Body of pancreas (tissue), 4 donors: ENCODE results near the gene TLCD3A. TPM values are rescaled to one million over a fixed set of nuclear protein-coding genes. Genes with fewer than 3 reads are reported as not detected.

Source experiments
- ATAC-seq: fragments of 150-250 bp; one replicate; pipeline ENCODE4 v1.9.1; 2016
- DNase-seq, 4 donors: peaks; one replicate each; pipeline ENCODE4 v3.0.0-alpha.2; 2019
- H3K27ac ChIP-seq, 4 donors: fragments of 200-600 bp; sonication (generic); 1 replicate in 3 of 4; 2 replicates in 1 of 4; pipeline versions ENCODE4 v1.5.1 to v1.6.1; 2016 to 2019; ENCODE audit warnings: mild to moderate bottlenecking in 1 of 4, mixed read lengths in 1 of 4, moderate library complexity in 1 of 4
- H3K27me3 ChIP-seq, 2 donors: fragments of 200-600 bp; sonication (generic); one replicate each; pipeline ENCODE4 v1.6.0; 2016; ENCODE audit warnings: mild to moderate bottlenecking in 1 of 2
- H3K36me3 ChIP-seq, 2 donors: fragments of 200-600 bp; sonication (generic); replicated peaks in 1 of 2; 2 replicates each; pipeline ENCODE4 v1.5.1; 2016; ENCODE audit warnings: low read depth in 2 of 2; ENCODE audit not compliant: insufficient read depth in 1 of 2
- H3K4me1 ChIP-seq: fragments of 200-600 bp; sonication (generic); one replicate; pipeline ENCODE4 v1.6.0; 2016
- H3K4me3 ChIP-seq, 2 donors: fragments of 200-600 bp; sonication (generic); 1 replicate in 1 of 2; 2 replicates in 1 of 2; pipeline ENCODE4 v1.5.1; 2016 to 2019
- H3K9me3 ChIP-seq, 3 donors: fragments of 200-600 bp; sonication (generic); 1 replicate in 2 of 3; 2 replicates in 1 of 3; pipeline ENCODE4 v1.5.1; 2016
- POLR2A ChIP-seq, 3 donors: fragments of 450-650 bp; IDR thresholded peaks; one replicate each; pipeline ENCODE4 v1.6.1; 2016; ENCODE audit warnings: antibody characterized with exemption in 3 of 3, mild to moderate bottlenecking in 2 of 3
- WGBS, 2 donors: methylation state at CpG; one replicate each; pipeline ENCODE4 v1.1.5; 2017; 5-methylcytosine and 5-hydroxymethylcytosine counted together
- intact Hi-C: fragments of 100-400 bp; cut with DNase I; formaldehyde crosslinking; loops from one replicate; pipeline ENCODE4 v1.15.1; 2023
- total RNA-seq, 2 donors: library from RNA; depleted of rRNA; stranded (reverse); fragments of >200 nt; gene quantifications; one replicate each; pipeline ENCODE4 v1.1.0, GENCODE V29; 2016
- TF ChIP-seq, protein P1 (sequence below), 7 experiments: fragments of 450-650 bp in 4 of 7; fragments of 200-600 bp in 3 of 7; sonication (generic) in 3 of 7; IDR thresholded peaks; one replicate each; pipeline ENCODE4 v1.5.1; 2016 to 2019; ENCODE audit warnings: antibody characterized with exemption in 7 of 7

TLCD3A gene
- total RNA-seq, 2 donors from 2014 or later: 3.6 to 7.9 TPM

DNA sequence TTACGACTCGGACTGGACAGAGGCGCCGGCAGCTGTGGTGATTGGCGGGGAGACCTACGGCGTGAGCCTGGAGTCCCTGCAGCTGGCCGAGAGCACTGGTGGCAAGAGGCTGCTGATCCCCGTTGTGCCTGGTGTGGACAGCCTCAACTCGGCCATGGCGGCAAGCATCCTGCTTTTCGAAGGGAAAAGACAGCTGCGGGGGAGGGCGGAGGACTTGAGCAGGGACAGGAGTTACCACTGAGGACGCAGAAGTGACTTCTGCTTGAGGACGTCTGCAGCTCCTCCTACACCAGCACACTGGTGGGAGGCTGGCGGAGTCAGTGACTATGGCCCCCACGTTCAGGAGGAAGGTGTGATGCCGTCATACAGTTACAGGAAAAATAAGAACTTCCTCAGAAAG lies 59.4 kb downstream of the TLCD3A start:
- DNase-seq (no peak), ATAC-seq (no peak)
- no peak overlapping the region for H3K27ac ChIP-seq
- no peak for TF ChIP-seq POLR2A (IDR thresholded peaks at IDR 0.05)
- TF ChIP-seq, protein P1, sequence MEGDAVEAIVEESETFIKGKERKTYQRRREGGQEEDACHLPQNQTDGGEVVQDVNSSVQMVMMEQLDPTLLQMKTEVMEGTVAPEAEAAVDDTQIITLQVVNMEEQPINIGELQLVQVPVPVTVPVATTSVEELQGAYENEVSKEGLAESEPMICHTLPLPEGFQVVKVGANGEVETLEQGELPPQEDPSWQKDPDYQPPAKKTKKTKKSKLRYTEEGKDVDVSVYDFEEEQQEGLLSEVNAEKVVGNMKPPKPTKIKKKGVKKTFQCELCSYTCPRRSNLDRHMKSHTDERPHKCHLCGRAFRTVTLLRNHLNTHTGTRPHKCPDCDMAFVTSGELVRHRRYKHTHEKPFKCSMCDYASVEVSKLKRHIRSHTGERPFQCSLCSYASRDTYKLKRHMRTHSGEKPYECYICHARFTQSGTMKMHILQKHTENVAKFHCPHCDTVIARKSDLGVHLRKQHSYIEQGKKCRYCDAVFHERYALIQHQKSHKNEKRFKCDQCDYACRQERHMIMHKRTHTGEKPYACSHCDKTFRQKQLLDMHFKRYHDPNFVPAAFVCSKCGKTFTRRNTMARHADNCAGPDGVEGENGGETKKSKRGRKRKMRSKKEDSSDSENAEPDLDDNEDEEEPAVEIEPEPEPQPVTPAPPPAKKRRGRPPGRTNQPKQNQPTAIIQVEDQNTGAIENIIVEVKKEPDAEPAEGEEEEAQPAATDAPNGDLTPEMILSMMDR (IDR thresholded peaks at IDR 0.05): no peak
- H3K9me3 ChIP-seq: no peaks in the 10 kb centered on the region
- H3K27me3 ChIP-seq: no peaks in the 10 kb centered on the region
- H3K4me3 ChIP-seq: no peak overlapping the region
- intact Hi-C loops: no loop called here
- peaks cover 53% of the 10 kb centered on the region for H3K4me1 ChIP-seq
- 86 to 90% methylated on average over 15 to 19 of the region's 19 CpGs for WGBS, 2 donors
- peaks cover 0 to 4% of the 10 kb centered on the region in 2 donors for H3K36me3 ChIP-seq

DNA sequence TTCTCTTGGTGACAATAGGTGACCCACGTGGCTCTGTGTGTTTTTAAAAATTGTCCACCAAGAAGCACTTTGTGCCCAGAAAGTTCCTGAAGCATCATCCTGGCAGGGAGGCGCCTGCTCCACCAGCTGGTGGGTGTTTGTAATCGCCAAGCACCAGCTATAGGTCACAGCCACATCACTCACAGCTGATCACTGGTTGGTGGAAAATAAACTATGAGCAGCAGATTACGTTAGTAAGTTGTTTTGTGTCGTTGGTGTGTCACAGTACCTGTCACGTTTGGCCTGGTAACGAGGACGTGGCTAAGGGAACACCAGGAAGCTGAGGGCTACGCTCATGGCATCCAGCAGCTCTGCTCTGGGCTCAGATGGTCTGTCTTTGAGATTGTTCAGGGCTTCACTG lies 59.9 kb downstream of the TLCD3A start:
- no peak overlapping the region for H3K4me3 ChIP-seq
- H3K36me3 ChIP-seq: peaks cover 0 to 4% of the 10 kb centered on the region in 2 donors
- ATAC-seq (no peak), DNase-seq (no peak)
- no peak for TF ChIP-seq POLR2A (IDR thresholded peaks at IDR 0.05)
- TF ChIP-seq, protein P1 (IDR thresholded peaks at IDR 0.05): no peak
- WGBS, 2 donors: 74 to 76% methylated on average over 4 to 9 of the region's 9 CpGs
- peaks cover 48% of the 10 kb centered on the region for H3K4me1 ChIP-seq
- no peaks in the 10 kb centered on the region for H3K27me3 ChIP-seq
- peak overlapping the region in 1 of 4 donors; percentile 12 for H3K27ac ChIP-seq
- intact Hi-C loops: no loop called here
- no peaks in the 10 kb centered on the region for H3K9me3 ChIP-seq

Other genes starting within 250 kb of the TLCD3A start
- gene VPS53, start 17.8 kb upstream of the TLCD3A start, total RNA-seq: 10 to 100 TPM; 14.0 to 19.1 TPM
- gene GEMIN4, start 19.7 kb downstream of the TLCD3A start, total RNA-seq: 1 to 10 TPM; 5.6 to 7.3 TPM
- gene GLOD4, start 49.7 kb downstream of the TLCD3A start, total RNA-seq: 10 to 100 TPM; 18.5 to 30.9 TPM
- 10 to 100 TPM; 15.6 to 40.2 TPM for gene MRM3, start 49.8 kb downstream of the TLCD3A start, total RNA-seq
- 10 to 100 TPM; 24.4 TPM for gene NXN, start 247.2 kb downstream of the TLCD3A start, total RNA-seq